ENCODE measurements around the gene SYP. TPM values are rescaled to one million over a fixed set of nuclear protein-coding genes. Genes with fewer than 3 reads are reported as not detected.

The SYP gene
- total RNA-seq, 4 donors from 2014 or later = 2.0 to 4.4 (median 3.0) TPM; not detected in 1

DNA sequence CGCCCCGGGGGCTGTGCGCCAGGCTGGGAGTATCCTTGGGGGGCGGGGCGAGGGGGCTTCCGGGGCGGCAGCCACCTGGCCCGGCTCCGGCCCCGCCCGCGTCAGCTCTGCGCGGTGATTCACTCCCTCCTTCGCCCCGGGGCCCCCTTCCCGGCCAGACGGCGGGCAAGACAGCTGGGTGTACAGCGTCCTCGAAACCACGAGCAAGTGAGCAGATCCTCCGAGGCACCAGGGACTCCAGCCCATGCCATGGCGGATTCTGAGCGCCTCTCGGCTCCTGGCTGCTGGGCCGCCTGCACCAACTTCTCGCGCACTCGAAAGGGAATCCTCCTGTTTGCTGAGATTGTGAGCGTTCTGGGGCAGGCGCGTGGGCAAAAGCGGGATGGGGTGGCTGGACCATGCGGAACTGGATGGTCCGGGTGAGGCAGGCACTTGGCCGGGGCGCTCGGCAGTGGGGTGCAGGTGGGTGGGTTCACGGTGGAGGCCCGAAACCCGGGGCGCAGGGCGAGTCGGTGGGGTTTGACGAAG is 28.2 kb downstream of the SYP start, which contains the start of gene PLP2:
Gene PLP2 (plus strand): TSS at position 147 of the 528 bp plus-strand sequence. CDS start 103 bp downstream, at position 250.
- TF ChIP-seq, protein P1, sequence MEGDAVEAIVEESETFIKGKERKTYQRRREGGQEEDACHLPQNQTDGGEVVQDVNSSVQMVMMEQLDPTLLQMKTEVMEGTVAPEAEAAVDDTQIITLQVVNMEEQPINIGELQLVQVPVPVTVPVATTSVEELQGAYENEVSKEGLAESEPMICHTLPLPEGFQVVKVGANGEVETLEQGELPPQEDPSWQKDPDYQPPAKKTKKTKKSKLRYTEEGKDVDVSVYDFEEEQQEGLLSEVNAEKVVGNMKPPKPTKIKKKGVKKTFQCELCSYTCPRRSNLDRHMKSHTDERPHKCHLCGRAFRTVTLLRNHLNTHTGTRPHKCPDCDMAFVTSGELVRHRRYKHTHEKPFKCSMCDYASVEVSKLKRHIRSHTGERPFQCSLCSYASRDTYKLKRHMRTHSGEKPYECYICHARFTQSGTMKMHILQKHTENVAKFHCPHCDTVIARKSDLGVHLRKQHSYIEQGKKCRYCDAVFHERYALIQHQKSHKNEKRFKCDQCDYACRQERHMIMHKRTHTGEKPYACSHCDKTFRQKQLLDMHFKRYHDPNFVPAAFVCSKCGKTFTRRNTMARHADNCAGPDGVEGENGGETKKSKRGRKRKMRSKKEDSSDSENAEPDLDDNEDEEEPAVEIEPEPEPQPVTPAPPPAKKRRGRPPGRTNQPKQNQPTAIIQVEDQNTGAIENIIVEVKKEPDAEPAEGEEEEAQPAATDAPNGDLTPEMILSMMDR (IDR thresholded peaks at IDR 0.05) = no peak
- TF ChIP-seq POLR2A (IDR thresholded peaks at IDR 0.05) = peak in 1 of 2 donors; percentile 48
- intact Hi-C loops (cut with DNase I; ENCODE audit: low total_unique reads) = no loop called here
- DNase-seq = peak; percentile 57 to 65

DNA sequence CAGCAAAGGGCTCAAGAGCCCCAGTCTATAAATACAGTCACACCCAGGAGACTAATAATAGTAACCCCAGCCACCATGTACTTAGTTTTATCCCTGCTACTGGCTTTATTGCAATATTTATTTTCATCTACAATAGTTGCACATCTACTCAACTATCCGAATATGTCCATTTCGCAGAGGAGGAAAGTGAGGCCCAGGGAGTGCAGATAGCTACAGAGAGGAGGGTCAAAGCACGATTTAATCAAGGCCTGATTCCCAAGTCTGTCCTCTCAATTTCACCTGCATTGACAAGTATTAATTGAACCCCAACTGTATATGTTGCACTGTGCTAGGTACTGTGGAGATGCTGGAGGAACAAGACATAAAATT is 32.3 kb downstream of the SYP start:
- H3K4me1 ChIP-seq = no peaks in the 10 kb centered on the region
- intact Hi-C loops (cut with DNase I; ENCODE audit: low total_unique reads) = no loop called here

More for the DNA sequence above, 28.2 kb downstream of the SYP start, which contains the start of gene PLP2:
- Histone ChIP-seq H3K27me3 (no peaks in the 10 kb centered on the region), H3K4me3 (peak within 1 kb of the TSS; percentile 58 to 61), H3K9me3 (no peaks in the 10 kb centered on the region), H3K4me1 (no peaks in the 10 kb centered on the region), H3K27ac (peak within 1 kb of the TSS; percentile 83 to 91), H3K36me3 (no peaks in the 10 kb centered on the region)

DNA sequence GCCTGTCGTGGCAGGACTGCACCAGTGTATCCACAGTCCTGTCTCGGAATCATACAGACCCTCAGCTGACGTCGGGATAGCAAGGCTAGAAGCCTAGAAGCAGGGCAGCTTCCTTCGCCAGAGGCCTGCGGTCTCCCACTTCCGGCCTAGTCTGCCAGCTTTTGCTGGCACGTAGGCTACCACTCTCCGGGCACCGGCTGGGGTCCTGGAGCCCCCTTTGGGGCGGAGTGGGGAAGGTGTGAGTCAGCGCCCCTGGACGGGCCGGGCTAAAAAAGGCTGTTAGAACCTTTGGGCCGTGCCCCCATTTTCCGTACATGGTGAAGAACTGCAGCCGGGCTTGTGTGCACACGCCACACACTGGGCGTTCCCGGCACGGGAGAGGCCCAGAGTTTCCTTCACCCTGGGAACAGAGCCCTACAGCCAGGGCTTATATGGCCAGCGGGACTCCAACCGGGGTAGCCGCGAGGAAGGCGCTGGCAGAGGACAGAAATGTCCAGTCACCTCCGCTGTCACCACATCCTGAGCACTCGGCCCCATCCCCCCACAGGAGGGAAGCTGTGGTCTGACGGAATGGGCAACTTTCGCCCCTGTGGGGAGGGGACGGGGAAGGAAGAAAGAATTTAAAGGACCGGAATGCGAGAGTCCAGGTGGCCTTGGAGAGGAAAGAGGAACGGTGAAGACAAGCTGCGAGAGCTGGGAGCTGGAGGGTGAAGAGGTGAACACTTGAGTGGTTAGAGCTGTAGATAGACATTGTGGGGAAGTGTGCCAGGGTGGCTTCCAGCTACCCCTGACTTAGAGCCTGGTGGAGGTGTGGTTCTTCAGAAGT is 32.9 kb downstream of the SYP start:
- Histone ChIP-seq H3K27me3 (no peaks in the 10 kb centered on the region), H3K4me3 (peak overlapping the region; percentile 35), H3K4me1 (no peaks in the 10 kb centered on the region), H3K27ac (peak overlapping the region; percentile 88 to 90), H3K36me3 (no peaks in the 10 kb centered on the region), H3K9me3 (no peaks in the 10 kb centered on the region)
- TF ChIP-seq POLR2A (IDR thresholded peaks at IDR 0.05) = peak; percentile 60 to 63
- TF ChIP-seq, protein P1 (IDR thresholded peaks at IDR 0.05) = no peak
- peak; percentile 72 to 84 for DNase-seq
- intact Hi-C loops (cut with DNase I; ENCODE audit: low total_unique reads) = no loop called here

More for the DNA sequence above, 32.3 kb downstream of the SYP start:
- DNase-seq = no peak
- Histone ChIP-seq H3K9me3 (no peaks in the 10 kb centered on the region), H3K27ac (peak overlapping the region; percentile 88 to 90), H3K4me3 (peak overlapping the region; percentile 35), H3K27me3 (no peaks in the 10 kb centered on the region), H3K36me3 (no peaks in the 10 kb centered on the region)
- no peak for TF ChIP-seq POLR2A (IDR thresholded peaks at IDR 0.05)
- TF ChIP-seq, protein P1 (IDR thresholded peaks at IDR 0.05) = no peak

DNA sequence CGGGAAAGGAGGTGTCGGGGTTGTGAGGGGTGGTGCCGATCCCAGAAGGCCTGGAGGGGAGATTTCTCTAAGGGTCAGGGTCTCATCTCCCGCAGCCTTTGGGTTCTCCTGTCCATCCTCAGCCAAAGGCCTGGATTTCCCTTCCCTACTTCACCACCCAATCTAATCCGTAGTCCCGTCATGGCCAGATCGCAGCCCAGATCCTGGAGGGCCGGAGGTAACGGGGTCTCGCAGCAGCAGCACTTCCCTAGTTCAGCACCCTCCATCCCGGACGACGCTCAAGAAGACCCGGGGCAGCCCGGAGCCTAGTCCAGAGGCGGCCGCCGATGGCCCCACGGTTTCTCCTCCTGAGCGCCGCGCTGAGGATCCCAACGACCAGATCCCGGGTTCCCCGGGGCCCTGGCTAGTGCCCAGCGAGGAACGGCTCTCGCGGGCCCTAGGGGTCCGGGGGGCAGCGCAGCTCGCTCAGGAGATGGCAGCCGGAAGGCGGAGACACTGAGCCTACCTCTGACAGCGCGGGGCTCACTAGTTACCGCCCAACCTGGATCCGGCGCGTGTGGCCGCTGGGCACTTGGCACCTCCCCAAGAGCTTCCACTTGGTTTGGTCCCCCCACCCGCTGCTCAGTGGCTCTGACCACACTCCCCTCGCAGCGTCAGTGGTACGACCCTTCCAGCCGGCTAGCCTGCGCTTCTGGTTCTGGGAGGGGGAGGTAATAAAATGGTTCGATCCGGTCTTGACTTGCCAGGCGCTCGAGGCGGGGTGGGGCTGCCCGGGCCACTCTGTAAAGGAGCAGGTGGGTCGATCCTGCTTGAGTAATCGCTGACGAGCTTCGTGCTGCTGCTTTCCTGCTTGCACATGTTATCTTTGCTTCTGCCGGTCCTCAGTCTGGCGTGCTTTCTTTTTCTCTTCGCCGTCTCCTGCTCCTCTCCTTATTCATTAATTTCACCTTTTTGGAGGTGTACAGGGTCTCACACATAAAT is 33.8 kb downstream of the SYP start:
- H3K9me3 ChIP-seq = no peaks in the 10 kb centered on the region
- peak overlapping the region; percentile 35 for H3K4me3 ChIP-seq
- TF ChIP-seq, protein P1 (IDR thresholded peaks at IDR 0.05) = no peak
- TF ChIP-seq POLR2A (IDR thresholded peaks at IDR 0.05) = no peak
- H3K27me3 ChIP-seq = no peaks in the 10 kb centered on the region
- H3K4me1 ChIP-seq = no peaks in the 10 kb centered on the region
- no peaks in the 10 kb centered on the region for H3K36me3 ChIP-seq
- intact Hi-C loops (cut with DNase I; ENCODE audit: low total_unique reads) = no loop called here
- peak; percentile 52 to 76 for DNase-seq
- H3K27ac ChIP-seq = peak overlapping the region; percentile 88 to 90
